Stimulated activated CD8-positive, alpha-beta memory T cell treated with anti-CD3 and anti-CD28 coated beads, Interleukin-15, amount 100 ng/mL, for 24 hours (primary cell): ENCODE data around the gene GRID2.
"Not testable (repeated sequence)": the region's sequence is repeated elsewhere in the genome, so short reads cannot be mapped to it uniquely, and the experiment has no call there.

Experiments used
- DNase-seq: peaks from one replicate; pipeline ENCODE4 v3.0.0-alpha.2; 2020; ENCODE audit warnings: low read depth

Gene GRID2

DNA sequence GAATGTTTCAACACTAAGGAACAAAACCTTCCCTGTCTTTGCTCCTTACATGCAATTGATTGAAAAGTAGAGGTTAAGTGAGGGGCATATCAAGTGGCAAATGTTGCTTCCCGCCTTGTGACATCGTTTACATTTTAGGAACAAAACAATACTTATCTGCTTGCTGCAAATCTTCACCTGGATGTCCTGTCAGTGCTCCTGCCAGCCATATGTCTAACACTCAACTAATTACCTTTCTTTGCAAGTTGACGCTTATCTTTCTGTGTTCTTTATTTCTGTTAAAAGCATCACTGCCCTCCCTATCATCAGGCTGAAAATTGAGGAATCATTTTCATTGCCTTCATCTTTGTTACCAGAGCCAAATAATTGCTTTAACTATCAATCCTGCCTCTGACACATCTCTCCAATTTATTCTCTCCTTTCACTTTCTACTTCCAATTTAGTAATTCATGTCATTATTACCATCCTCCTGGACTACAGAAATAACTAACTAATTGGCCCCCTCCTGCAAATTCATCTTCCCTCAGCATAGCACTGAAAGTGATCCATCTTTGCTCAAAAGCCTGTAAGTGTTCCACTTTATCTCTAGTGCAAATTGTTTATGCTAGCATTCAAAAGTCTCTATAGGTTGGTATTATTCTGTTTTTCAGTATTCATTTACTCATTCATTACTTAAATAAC lies 1226.1 kb downstream of the GRID2 start:
- DNase-seq, result no peak

GRCh38 chr4:93532234-93532633 lies 1228.5 kb downstream of the GRID2 start:
- DNase-seq, result no peak

- DNase-seq, result no peak
Measured at GRCh38 chr4:93540562-93540961, 1236.8 kb downstream of the GRID2 start.

GRCh38 chr4:93561842-93562241 lies 1258.1 kb downstream of the GRID2 start:
- DNase-seq, result no peak

DNA sequence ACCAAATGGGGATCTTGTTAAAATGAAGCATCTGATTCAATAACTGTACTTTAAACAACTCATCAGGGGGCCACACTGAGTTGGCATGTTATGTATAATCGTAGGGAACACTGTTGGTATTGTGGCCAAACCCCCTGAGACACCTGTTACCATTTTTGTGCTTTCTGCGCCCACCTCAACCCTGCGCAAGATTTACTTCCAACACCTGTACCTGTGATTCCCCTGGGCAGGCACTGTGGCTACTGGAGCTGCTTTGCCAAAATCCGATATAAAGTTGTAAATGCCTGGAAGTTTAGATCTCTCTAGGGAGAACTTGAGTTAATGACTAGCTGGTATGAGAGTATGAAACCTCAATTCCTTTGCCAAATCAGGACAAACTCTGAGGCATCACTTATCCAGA lies 1265.0 kb downstream of the GRID2 start:
- no peak for DNase-seq

DNA sequence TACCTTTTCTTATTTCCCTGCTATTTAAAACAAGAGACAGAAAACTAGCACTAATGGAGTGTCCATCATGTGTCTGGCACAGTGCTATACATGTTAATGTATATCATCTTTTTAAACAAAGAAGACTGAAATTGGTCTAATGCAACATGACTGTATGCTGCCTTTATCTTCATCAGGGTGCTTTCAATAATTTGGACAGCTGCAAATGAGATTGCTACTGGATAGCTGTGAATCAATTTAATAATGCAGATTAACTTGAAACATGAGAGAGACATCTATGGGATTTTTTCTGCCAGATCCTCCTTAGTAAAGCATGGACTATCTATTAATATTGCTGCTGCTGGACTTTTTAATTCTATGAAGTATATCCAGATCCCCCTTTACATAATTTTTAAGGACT lies 1269.5 kb downstream of the GRID2 start:
- DNase-seq, result no peak

DNA sequence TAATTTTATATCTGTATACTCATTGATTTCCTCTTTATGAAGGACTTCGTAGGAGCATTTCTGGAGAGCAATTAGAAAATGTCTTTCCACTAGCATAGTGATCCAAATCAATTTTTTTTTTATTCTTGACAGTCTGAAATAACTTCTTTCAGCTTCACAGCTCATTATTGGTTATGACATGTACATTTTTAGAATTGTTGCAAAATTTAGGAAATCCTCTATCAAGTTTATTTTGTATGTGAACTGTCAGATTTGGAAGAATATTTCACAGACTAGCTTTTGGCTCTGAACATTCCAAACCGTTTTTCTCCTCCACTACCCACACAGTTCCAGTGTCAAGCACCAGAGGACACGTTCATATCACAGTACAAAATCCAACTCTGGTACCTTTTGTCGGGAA lies 1275.2 kb downstream of the GRID2 start:
- no peak for DNase-seq

DNA sequence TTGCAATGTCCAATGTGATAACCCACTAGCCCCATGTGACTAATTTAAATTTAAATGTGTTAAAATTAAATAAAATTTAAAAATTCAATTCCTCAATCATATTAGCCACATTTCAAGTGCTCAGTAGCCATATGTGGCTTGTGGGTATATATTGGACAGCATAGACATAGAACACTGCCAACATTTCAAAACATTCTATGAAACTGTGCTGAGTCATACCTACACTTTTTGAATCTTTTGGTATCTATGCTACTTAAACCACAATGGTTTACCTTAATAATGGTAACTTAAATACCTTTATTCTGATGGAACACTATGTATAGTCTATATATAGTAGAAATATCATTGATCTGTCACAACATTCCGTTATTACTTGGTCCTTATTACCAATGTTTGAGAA lies 1301.4 kb downstream of the GRID2 start:
- DNase-seq, result no peak

- no peak for DNase-seq
Measured at GRCh38 chr4:93617606-93618005, 1313.8 kb downstream of the GRID2 start.

DNA sequence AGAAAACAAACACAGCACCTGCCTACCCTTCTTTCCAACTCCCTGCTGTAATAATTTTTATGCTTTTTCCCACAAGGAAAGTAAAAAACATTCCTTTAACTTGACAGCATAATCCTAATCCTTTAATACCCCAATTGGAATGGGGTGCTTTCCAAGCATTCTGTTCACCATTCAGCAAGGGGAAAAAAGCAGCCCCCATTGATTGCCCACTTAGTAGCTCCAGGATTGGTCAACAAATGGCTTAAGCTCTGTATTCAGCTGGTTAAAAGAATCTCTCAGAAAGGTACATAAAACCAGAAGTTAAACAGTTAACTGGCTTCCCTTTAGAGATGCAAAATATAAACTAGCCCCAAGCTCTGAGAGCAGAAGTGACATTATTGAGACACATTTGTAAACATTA lies 1330.0 kb downstream of the GRID2 start:
- no peak for DNase-seq

- no peak for DNase-seq
Measured at GRCh38 chr4:93635943-93636342, 1332.2 kb downstream of the GRID2 start.

DNA sequence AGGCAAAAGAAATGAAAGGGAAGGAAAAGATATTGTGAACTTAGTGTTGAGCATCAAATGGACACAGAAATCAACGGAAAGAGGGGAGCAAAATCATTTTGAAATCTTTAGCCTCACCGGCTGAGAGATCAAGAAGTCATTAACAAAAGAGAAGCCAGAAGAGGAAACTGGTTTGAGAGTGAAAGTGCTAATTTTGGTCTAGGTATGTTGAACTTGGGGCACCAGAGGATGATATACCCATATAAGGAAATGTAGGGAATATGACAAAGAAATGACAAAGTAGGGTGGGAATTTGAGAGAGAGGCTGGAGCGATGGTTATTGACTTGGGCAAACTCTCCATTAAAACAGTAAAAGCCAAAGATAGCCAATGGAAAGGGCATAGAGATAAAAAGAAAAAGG lies 1341.4 kb downstream of the GRID2 start:
- no peak for DNase-seq

DNA sequence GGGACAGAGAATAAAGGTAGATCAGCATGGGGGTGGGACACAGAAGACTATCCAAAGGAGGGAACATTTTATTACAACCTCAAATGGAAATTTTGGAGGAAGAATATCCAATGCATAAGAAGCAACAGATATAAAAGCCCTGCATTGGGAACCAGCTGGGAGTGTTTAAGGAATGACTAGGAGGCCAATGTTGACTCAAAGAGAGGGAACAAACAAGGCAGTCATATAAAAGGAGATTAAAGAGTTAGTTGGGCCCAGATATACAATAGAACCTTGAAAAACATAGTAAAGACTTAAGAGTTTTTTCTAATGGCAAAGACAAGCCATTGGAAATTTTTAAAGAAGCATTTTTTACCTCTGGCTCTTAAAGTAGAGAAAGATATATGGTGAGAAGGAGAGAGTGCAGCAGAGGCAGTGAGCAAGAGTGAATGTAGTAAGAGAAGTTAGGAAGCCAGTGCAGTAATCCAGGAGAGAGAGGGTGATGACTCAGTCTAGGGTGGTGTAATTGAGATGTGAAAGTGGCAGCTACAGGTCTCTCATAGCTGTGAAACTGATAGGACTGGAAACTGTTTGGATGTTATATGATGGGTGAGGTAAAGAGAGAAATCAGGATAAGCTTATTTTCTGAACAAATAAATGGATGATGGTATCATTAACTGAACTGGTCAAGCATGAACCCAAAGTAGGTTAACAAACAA lies 1342.6 kb downstream of the GRID2 start:
- DNase-seq, result no peak

- no peak for DNase-seq
Measured at GRCh38 chr4:93648258-93648657, 1344.5 kb downstream of the GRID2 start.

- DNase-seq, result no peak
Measured at GRCh38 chr4:93649828-93650227, 1346.1 kb downstream of the GRID2 start.

DNA sequence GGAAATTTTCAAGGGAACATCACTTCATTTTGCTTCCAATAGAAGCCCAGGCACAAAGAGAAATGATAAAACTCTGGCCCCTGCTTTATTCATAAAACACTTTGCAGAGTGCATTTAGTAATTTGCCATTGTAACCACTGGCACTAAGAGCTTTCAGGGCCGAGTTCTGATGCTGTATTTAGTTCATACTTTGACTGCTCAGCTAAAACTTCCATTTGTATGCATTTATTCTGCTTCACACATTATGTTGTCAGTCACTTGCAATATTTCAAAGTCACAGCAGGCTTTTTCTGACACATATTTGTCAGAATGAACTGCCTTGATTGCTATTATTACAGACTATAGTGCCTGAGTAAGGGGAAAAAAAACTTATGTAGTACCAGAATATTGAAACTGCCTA lies 1350.4 kb downstream of the GRID2 start:
- DNase-seq, result no peak

GRCh38 chr4:93657527-93657926 lies 1353.8 kb downstream of the GRID2 start:
- no peak for DNase-seq

GRCh38 chr4:93658443-93658842 lies 1354.7 kb downstream of the GRID2 start:
- no peak for DNase-seq

DNA sequence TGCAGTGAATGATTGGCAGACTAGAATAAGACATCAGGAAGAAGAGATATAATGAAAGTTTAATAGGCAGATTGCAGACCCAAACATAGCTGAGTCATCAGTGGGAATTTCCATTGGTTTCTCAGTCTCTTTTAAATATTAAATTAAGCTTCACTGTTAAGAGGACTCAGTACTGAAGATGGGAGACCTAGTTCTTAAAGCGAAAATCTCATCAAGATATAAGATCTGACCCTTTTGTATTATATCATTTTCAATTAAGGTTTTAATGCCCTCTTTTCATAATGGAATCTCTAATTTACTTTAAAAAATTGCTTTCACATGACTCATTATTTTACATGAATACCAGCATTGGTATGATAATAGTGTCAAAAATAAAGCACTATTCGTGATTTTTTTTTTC lies 1355.9 kb downstream of the GRID2 start:
- DNase-seq, result no peak

DNA sequence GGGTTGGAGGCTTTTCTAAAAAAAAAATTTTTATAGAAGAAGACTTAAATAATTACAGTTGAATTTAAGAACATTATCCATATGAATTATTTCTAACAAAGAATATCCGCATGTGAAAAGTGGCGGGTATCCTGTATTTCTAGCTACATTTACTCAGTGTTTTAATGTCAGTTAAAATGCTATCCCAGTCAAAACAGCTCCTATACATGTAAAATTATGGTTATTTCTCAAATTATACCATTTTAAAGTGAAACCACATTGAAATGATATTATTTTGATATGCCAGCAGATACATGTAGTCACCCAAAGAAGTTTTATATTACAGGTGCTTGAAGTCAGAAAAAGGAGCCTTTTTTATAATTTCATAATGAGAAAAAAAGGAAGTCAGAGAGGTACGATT lies 1356.3 kb downstream of the GRID2 start:
- DNase-seq, result no peak

DNA sequence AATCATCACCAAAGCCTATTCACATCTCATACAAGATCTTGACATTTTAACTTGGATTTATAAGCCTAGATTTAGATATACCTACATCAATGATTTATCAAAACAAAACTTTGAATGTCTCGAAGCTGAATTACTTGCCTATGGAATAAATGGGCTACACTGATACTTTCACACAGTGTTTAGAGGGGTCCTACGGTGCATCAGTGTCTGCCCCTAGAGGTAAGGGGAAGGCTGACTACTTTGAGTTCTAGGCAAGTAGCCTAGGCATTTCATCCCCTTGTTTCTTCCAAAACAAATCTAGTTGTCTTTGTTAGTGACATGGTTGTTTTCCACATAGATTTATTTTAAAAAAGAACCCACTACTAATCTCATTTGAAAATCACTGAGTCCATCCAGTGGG lies 1366.7 kb downstream of the GRID2 start:
- no peak for DNase-seq

- no peak for DNase-seq
Measured at GRCh38 chr4:93671093-93671492, 1367.3 kb downstream of the GRID2 start.

DNA sequence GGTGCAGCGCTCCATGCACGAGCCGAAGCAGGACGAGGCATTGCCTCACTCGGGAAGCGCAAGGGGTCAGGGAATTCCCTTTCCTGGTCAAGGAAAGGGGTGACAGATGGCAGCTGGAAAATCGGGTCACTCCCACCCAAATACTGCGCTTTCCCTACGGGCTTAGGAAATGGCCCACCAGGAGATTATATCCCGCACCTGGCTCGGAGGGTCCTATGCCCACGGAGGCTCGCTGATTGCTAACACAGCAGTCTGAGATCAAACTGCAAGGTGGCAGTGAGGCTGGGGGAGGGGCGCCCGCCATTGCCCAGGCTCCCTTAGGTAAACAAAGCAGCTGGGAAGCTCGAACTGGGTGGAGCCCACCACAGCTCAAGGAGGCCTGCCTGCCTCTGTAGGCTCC lies 1373.2 kb downstream of the GRID2 start:
- DNase-seq, result not testable (repeated sequence)

DNA sequence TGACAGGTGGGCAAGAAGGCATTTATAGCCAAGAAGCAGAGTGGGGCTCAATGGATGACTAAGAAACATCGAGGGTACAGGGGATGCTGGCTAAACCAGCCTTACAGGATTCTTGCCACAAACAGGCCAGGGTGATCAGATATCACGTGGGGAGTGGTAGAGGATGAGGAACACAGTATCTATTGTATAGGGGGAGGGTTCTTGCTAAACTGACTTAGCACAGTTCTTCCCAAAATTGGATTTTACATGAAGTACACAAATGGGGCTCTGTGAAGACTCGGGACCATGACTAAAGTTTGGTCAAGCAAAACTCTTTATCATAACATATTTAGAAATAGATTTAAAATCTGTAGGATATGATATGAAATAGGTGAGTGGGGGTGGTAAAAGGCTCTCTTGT lies 1380.8 kb downstream of the GRID2 start:
- DNase-seq, result no peak
